ENCODE data around the gene CORO2B.

The CORO2B gene

GRCh38 chr15:68639926-68640600, 61.3 kb downstream of the CORO2B start:
- DNase-seq (ENCODE audit: low read depth) = no peak
- H3K4me3 ChIP-seq (ENCODE audit: low read depth, low read length) = no peak overlapping the region
- TF ChIP-seq POLR2A (IDR thresholded peaks at IDR 0.05; ENCODE audit: extremely low read depth, insufficient read length) (no peak), MAX (IDR thresholded peaks at IDR 0.05; ENCODE audit: low read depth, low read length) (no peak), MYC (IDR thresholded peaks at IDR 0.05; ENCODE audit: low read depth, low read length) (no peak), CTCF (IDR thresholded peaks at IDR 0.05; ENCODE audit: low read depth, low read length) (no peak)

DNA sequence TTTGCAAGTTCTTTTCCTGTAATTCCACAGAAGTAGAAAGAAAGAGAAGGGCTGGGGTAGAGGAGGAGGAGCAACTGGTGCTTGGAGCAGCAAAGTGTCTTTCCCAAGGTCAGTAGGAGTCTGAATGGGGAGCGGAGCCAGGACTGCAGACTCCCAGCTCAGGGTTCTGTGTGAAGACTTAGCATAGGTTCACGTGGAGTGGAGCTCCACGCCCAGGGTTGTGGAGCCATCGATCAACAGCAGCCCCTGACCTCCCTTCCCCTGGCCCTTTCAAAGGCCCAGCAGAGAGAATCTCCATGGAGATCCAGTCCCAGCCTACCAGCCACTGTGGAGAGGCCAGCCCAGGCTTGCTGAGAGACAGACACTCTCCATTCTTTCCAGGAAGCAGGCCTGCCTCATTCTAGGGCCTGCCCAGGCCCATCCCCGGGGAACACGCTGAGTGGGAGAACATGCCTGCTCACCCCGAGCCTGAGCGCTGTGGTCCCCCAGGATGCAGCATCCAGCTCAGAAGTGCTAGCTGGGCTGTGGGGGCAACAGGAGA, 62.1 kb downstream of the CORO2B start:
- TF ChIP-seq MAX (IDR thresholded peaks at IDR 0.05; ENCODE audit: low read depth, low read length) (no peak), POLR2A (IDR thresholded peaks at IDR 0.05; ENCODE audit: extremely low read depth, insufficient read length) (no peak), MYC (IDR thresholded peaks at IDR 0.05; ENCODE audit: low read depth, low read length) (no peak), CTCF (IDR thresholded peaks at IDR 0.05; ENCODE audit: low read depth, low read length) (no peak)
- DNase-seq (ENCODE audit: low read depth) = no peak
- H3K4me3 ChIP-seq (ENCODE audit: low read depth, low read length) = no peak overlapping the region

DNA sequence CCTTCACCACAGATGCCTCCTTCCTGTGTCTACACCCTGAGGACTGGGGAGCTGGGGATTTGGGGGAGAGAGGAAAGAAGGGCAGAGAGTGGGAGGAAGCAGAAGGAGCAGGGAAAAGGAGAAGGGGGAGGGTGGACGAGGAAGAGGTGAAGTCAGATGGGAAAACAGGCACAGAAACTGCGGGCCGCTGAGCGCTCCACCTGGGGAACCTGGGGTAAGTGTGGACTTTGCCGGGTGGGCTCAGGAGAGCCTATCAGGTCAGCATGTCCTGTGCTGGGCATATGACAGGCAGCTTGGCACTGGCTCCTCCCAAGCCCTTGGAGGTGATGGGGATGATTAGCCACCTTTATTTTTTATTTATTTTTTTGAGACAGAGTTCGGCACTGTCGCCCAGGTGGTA, 62.6 kb downstream of the CORO2B start:
- no peak for DNase-seq (ENCODE audit: low read depth)
- TF ChIP-seq POLR2A (IDR thresholded peaks at IDR 0.05; ENCODE audit: extremely low read depth, insufficient read length) (no peak), MYC (IDR thresholded peaks at IDR 0.05; ENCODE audit: low read depth, low read length) (no peak), CTCF (IDR thresholded peaks at IDR 0.05; ENCODE audit: low read depth, low read length) (no peak), MAX (IDR thresholded peaks at IDR 0.05; ENCODE audit: low read depth, low read length) (no peak)
- H3K4me3 ChIP-seq (ENCODE audit: low read depth, low read length) = no peak overlapping the region

DNA sequence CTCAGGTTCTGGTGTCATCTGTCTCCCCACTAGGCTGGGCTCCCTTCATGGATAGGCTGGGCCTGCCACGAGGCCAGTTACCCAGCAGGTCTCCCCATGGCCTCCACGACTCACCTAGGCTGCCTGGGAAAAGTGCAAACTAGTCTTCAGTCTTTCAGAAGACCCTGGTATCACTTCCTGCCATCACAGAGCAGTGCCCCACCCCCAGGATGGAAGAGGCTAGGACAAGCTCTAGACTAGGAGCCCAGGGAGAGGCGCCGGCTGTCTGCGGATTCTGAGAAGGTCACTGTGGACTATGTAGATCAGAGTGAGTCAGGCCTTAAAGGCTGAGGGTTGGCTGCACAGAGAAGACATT, 63.7 kb downstream of the CORO2B start:
- DNase-seq (ENCODE audit: low read depth) = no peak
- TF ChIP-seq MYC (IDR thresholded peaks at IDR 0.05; ENCODE audit: low read depth, low read length) (no peak), MAX (IDR thresholded peaks at IDR 0.05; ENCODE audit: low read depth, low read length) (no peak), CTCF (IDR thresholded peaks at IDR 0.05; ENCODE audit: low read depth, low read length) (no peak), POLR2A (IDR thresholded peaks at IDR 0.05; ENCODE audit: extremely low read depth, insufficient read length) (no peak)
- H3K4me3 ChIP-seq (ENCODE audit: low read depth, low read length) = no peak overlapping the region

- no peak for DNase-seq (ENCODE audit: low read depth)
- TF ChIP-seq MYC (IDR thresholded peaks at IDR 0.05; ENCODE audit: low read depth, low read length) = no peak
- TF ChIP-seq POLR2A (IDR thresholded peaks at IDR 0.05; ENCODE audit: extremely low read depth, insufficient read length) = no peak
- no peak for TF ChIP-seq MAX (IDR thresholded peaks at IDR 0.05; ENCODE audit: low read depth, low read length)
Measured at GRCh38 chr15:68643216-68643830, 64.5 kb downstream of the CORO2B start.

More at GRCh38 chr15:68643216-68643830, 64.5 kb downstream of the CORO2B start:
- H3K4me3 ChIP-seq (ENCODE audit: low read depth, low read length) = no peak overlapping the region
